GM12872 (cell line): ENCODE data around the gene SERPINE2.
A peak's percentile ranks its signal among the peaks of the same experiment; 100 is the strongest.

Experiments
- CTCF ChIP-seq: IDR thresholded peaks from 3 replicates; pipeline ENCODE4 v1.5.1; 2011; ENCODE audit warnings: low read depth, mild to moderate bottlenecking, low read length, moderate library complexity; ENCODE audit not compliant: insufficient read depth

Gene SERPINE2

GRCh38 chr2:223995569-223995968 lies 43.5 kb downstream of the SERPINE2 start:
- no peak for TF ChIP-seq CTCF

- no peak for TF ChIP-seq CTCF
These were observed 44.4 kb downstream of the SERPINE2 start for GRCh38 chr2:223994562-223995162.

- peak; percentile 76 for TF ChIP-seq CTCF
These were observed 45.4 kb downstream of the SERPINE2 start for GRCh38 chr2:223993634-223994232.

GRCh38 chr2:223991611-223992010 lies 47.5 kb downstream of the SERPINE2 start:
- TF ChIP-seq CTCF: no peak

GRCh38 chr2:223989856-223990232 lies 49.2 kb downstream of the SERPINE2 start:
- no peak for TF ChIP-seq CTCF

GRCh38 chr2:223989206-223989855 lies 49.8 kb downstream of the SERPINE2 start:
- TF ChIP-seq CTCF: peak; percentile 25; the same call in 1 of the 3 replicates

GRCh38 chr2:223981241-223981640 lies 57.8 kb downstream of the SERPINE2 start:
- TF ChIP-seq CTCF: no peak
